H1 (cell line): Measurements from ENCODE around the gene FTSJ3. TPM values are rescaled to one million over a fixed set of nuclear protein-coding genes. Genes with fewer than 3 reads are reported as not detected.

Source experiments
- CTCF ChIA-PET: fragments of 300-600 bp; sonication (Branson Sonifier 250); formaldehyde crosslinking; loops from one replicate; lab custom pipeline; 2021; ENCODE audit not compliant: partially characterized antibody; lab: Charles Lee
- POLR2A ChIA-PET: fragments of 300-600 bp; sonication (Branson Sonifier 250); formaldehyde crosslinking; loops from one replicate; lab custom pipeline; 2021; ENCODE audit warnings: inconsistent platforms; ENCODE audit not compliant: partially characterized antibody; lab: Charles Lee
- DNase-seq, 2 experiments: peaks; one replicate each; pipeline versions ENCODE4 v3.0.0 to v3.0.0-alpha.2; 2010 to 2022; ENCODE audit warnings: low spot score in 2 of 2, low read depth in 1 of 2, mixed read lengths in 1 of 2
- FAIRE-seq: peaks from 2 replicates; lab custom pipeline; 2011; peaks lifted over from hg19 to GRCh38; lab: Jason Lieb, UNC
- H2AFZ ChIP-seq: 2 replicates; pipeline ENCODE4 v1.8.1; 2012; ENCODE audit warnings: low read length, inconsistent platforms
- H2AK5ac ChIP-seq: 2 replicates; pipeline ENCODE4 v1.6.1; 2013; ENCODE audit warnings: low read depth, low read length
- H2BK120ac ChIP-seq: replicated peaks from 2 replicates; pipeline ENCODE3; 2013; ENCODE audit warnings: low read depth, low read length, inconsistent platforms
- H2BK12ac ChIP-seq: 2 replicates; pipeline ENCODE4 v1.6.1; 2013; ENCODE audit warnings: low read depth, low read length
- H2BK15ac ChIP-seq: 2 replicates; pipeline ENCODE4 v1.6.1; 2013; ENCODE audit warnings: low read length
- H2BK20ac ChIP-seq: 2 replicates; pipeline ENCODE4 v1.6.1; 2013; ENCODE audit warnings: low read length
- H2BK5ac ChIP-seq: 2 replicates; pipeline ENCODE4 v1.6.1; 2013; ENCODE audit warnings: low read depth, low read length
- H3K14ac ChIP-seq: 2 replicates; pipeline ENCODE4 v1.6.1; 2013; ENCODE audit warnings: inconsistent platforms; ENCODE audit not compliant: insufficient read length
- H3K18ac ChIP-seq: 2 replicates; pipeline ENCODE4 v1.6.1; 2013; ENCODE audit warnings: low read length; ENCODE audit errors: extremely low read depth
- H3K23ac ChIP-seq: 2 replicates; pipeline ENCODE4 v1.6.1; 2013; ENCODE audit warnings: inconsistent platforms; ENCODE audit not compliant: insufficient read length
- H3K23me2 ChIP-seq: 2 replicates; pipeline ENCODE4 v1.6.1; 2013; ENCODE audit warnings: low read depth, low read length
- H3K27ac ChIP-seq: 2 replicates; pipeline ENCODE4 v1.6.1; 2011; ENCODE audit warnings: low read depth, low read length, inconsistent platforms
- H3K27me3 ChIP-seq, 4 experiments: replicated peaks in 1 of 4; 1 replicate in 1 of 4; 2 replicates in 3 of 4; pipeline versions ENCODE4 v1.6.1 to v1.8.1; 2011 to 2013; ENCODE audit warnings: low read length in 3 of 4, mild to moderate bottlenecking in 3 of 4, inconsistent platforms in 2 of 4, mixed read lengths in 2 of 4, moderate library complexity in 1 of 4; ENCODE audit not compliant: control insufficient read depth in 3 of 4, insufficient read depth in 3 of 4; ENCODE audit errors: extremely low read depth in 1 of 4
- H3K36me3 ChIP-seq, 4 experiments: 2 replicates each; pipeline versions ENCODE4 v1.6.1 to v1.8.1; 2011 to 2013; ENCODE audit warnings: mild to moderate bottlenecking in 4 of 4, low read length in 3 of 4, moderate library complexity in 2 of 4, control low read depth in 1 of 4, inconsistent platforms in 1 of 4; ENCODE audit not compliant: insufficient read depth in 4 of 4, control insufficient read depth in 2 of 4
- H3K4ac ChIP-seq: replicated peaks from 2 replicates; pipeline ENCODE3; 2013; ENCODE audit warnings: low read length, low read depth, mixed read lengths, inconsistent platforms; ENCODE audit not compliant: insufficient read length
- H3K4me1 ChIP-seq, 4 experiments: replicated peaks in 1 of 4; 1 replicate in 1 of 4; 2 replicates in 3 of 4; pipeline versions ENCODE4 v1.6.1 to v1.8.1; 2011 to 2013; ENCODE audit warnings: low read length in 3 of 4, inconsistent platforms in 2 of 4, mixed read lengths in 1 of 4; ENCODE audit not compliant: insufficient read depth in 4 of 4, control insufficient read depth in 3 of 4
- H3K4me2 ChIP-seq, 2 experiments: 2 replicates each; pipeline versions ENCODE4 v1.6.1 to v1.8.1; 2011 to 2013; ENCODE audit warnings: low read depth in 2 of 2, low read length in 2 of 2, control low read depth in 1 of 2, inconsistent platforms in 1 of 2, mild to moderate bottlenecking in 1 of 2; ENCODE audit not compliant: insufficient read depth in 1 of 2
- H3K4me3 ChIP-seq, 4 experiments: fragments of 200-600, 300-600 bp in 1 of 4; sonication (generic), shearing (Covaris generic), sonication (Bioruptor Twin) in 1 of 4; 2 replicates each; pipeline versions ENCODE4 v1.5.1 to v1.8.1; 2011 to 2016; ENCODE audit warnings: low read length in 4 of 4, low read depth in 3 of 4, control low read depth in 2 of 4, inconsistent platforms in 2 of 4, mild to moderate bottlenecking in 2 of 4, mixed read lengths in 1 of 4, moderate library complexity in 1 of 4; ENCODE audit not compliant: insufficient read depth in 2 of 4; ENCODE audit errors: extremely low read depth in 1 of 4
- H3K56ac ChIP-seq: replicated peaks from 2 replicates; pipeline ENCODE3; 2013; ENCODE audit warnings: low read depth, mild to moderate bottlenecking, mixed read lengths, low read length, inconsistent platforms; ENCODE audit not compliant: insufficient read length
- H3K79me1 ChIP-seq: 2 replicates; pipeline ENCODE4 v1.6.1; 2013; ENCODE audit warnings: low read depth, low read length, control low read depth
- H3K79me2 ChIP-seq, 2 experiments: 2 replicates each; pipeline versions ENCODE4 v1.6.1 to v1.8.1; 2012 to 2013; ENCODE audit warnings: low read length in 2 of 2, mild to moderate bottlenecking in 2 of 2, inconsistent platforms in 1 of 2; ENCODE audit not compliant: insufficient read depth in 2 of 2, control insufficient read depth in 1 of 2
- H3K9ac ChIP-seq, 4 experiments: replicated peaks in 1 of 4; 1 replicate in 1 of 4; 2 replicates in 3 of 4; pipeline versions ENCODE4 v1.6.1 to v1.8.1; 2011 to 2013; ENCODE audit warnings: low read depth in 3 of 4, low read length in 3 of 4, control low read depth in 2 of 4, mild to moderate bottlenecking in 2 of 4, moderate library complexity in 2 of 4, inconsistent platforms in 1 of 4; ENCODE audit errors: extremely low read depth in 1 of 4
- H3K9me3 ChIP-seq, 2 experiments: 2 replicates each; pipeline versions ENCODE4 v1.6.1 to v1.8.1; 2012 to 2013; ENCODE audit warnings: mild to moderate bottlenecking in 2 of 2, moderate library complexity in 2 of 2, control low read depth in 1 of 2, inconsistent platforms in 1 of 2, low read depth in 1 of 2, low read length in 1 of 2, mixed read lengths in 1 of 2; ENCODE audit not compliant: insufficient read depth in 2 of 2
- H4K20me1 ChIP-seq, 2 experiments: replicated peaks in 1 of 2; 2 replicates each; pipeline versions ENCODE3 to v1.8.1; 2011 to 2013; ENCODE audit warnings: inconsistent platforms in 2 of 2, low read length in 2 of 2, mild to moderate bottlenecking in 1 of 2; ENCODE audit not compliant: insufficient read depth in 2 of 2, control insufficient read depth in 1 of 2
- H4K5ac ChIP-seq: 2 replicates; pipeline ENCODE4 v1.6.1; 2013; ENCODE audit warnings: low read length, low read depth, mixed read lengths, inconsistent platforms; ENCODE audit not compliant: insufficient read length
- H4K8ac ChIP-seq: 2 replicates; pipeline ENCODE4 v1.8.0; 2013; ENCODE audit warnings: mild to moderate bottlenecking, moderate library complexity, low read length, inconsistent platforms; ENCODE audit not compliant: insufficient read depth; ENCODE audit errors: extremely low read depth
- H4K91ac ChIP-seq: replicated peaks from 2 replicates; pipeline ENCODE3; 2013; ENCODE audit warnings: low read length, mixed read lengths, inconsistent platforms; ENCODE audit not compliant: insufficient read length
- CHD2 ChIP-seq: IDR thresholded peaks from 2 replicates; pipeline ENCODE4 v1.6.1; 2012; ENCODE audit warnings: low read length, improper control_type of control experiment
- CREB1 ChIP-seq: IDR thresholded peaks from 2 replicates; pipeline ENCODE4 v1.6.1; 2012; ENCODE audit warnings: inconsistent platforms
- KDM4A ChIP-seq: IDR thresholded peaks from one replicate; pipeline ENCODE4 v1.7.1; 2012; ENCODE audit warnings: low read depth, mild to moderate bottlenecking, moderate library complexity, low read length, inconsistent platforms; ENCODE audit not compliant: severe bottlenecking
- SUZ12 ChIP-seq: fragments of 200-600 bp; sonication (generic); IDR thresholded peaks from 2 replicates; pipeline ENCODE4 v1.6.1; 2012; ENCODE audit warnings: mild to moderate bottlenecking, inconsistent platforms, low read length, moderate library complexity, mixed read lengths
- ZNF274 ChIP-seq: IDR thresholded peaks from 2 replicates; pipeline ENCODE4 v1.7.0; 2012; ENCODE audit warnings: low read length, borderline replicate concordance; ENCODE audit errors: extremely low read depth
- WGBS, 2 experiments: shearing (Covaris generic) in 1 of 2; methylation state at CpG; one replicate each; pipeline versions ENCODE4 v1.1.6 to v1.1.7; 2013 to 2015; ENCODE audit warnings: low lambda C conversion rate in 2 of 2, mixed read lengths in 2 of 2, inconsistent platforms in 1 of 2, low coverage in 1 of 2, missing lambda C conversion rate in 1 of 2; ENCODE audit not compliant: insufficient replicate concordance in 2 of 2, insufficient coverage in 1 of 2, insufficient read length in 1 of 2; ENCODE audit errors: extremely low coverage in 1 of 2, missing lambda C conversion rate in 1 of 2; 5-methylcytosine and 5-hydroxymethylcytosine counted together
- polyA plus RNA-seq, 7 experiments: library from polyadenylated mRNA; depleted of rRNA in 3 of 7; stranded (reverse) in 5 of 7; unstranded in 2 of 7; fragments of >200 nt in 5 of 7; fragments of 200-250 nt in 2 of 7; gene quantifications; 1 replicate in 5 of 7; 2 replicates in 1 of 7; 4 replicates in 1 of 7; pipeline versions ENCODE4 v1.2.1 to v1.2.3, GENCODE V29; 2011 to 2013; ENCODE audit warnings: missing spikeins in 2 of 7, mixed read lengths in 2 of 7
- total RNA-seq: library from RNA; stranded (reverse); fragmentation: NEBNext Ultra II Directional; extraction: Animal tissue kit (Norgen Biotek cat#: 25700); gene quantifications from 2 replicates; pipeline ENCODE4 v1.2.1, GENCODE V29; 2021
- TF ChIP-seq, protein P1 (sequence below): IDR thresholded peaks from 2 replicates; pipeline ENCODE4 v1.6.1; 2012; ENCODE audit warnings: inconsistent platforms

Gene FTSJ3
- total and polyA plus RNA-seq, 2 of the 8 experiments (the other 6 are each of a cell fraction or from before 2014, with no cell fraction given), result 42.7 to 77.2 TPM

DNA sequence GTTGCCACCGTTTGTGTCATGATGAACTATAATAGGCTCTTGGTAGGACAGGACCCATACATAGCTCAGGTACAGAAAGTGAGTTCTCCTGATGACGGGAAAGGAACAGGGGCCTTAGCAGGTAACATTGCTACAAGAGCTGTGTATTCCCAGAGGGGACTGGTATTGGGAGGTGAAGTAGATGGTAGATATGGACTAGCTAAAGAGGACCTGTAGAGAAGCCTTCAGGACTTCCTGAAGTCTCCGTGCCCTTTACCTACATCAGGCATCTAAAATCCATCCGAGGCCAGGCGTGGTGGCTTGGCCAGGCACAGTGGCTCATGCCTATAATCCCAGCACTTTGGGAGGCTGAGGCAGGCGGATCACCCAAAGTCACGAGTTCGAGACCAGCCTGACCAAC lies 27.7 kb upstream of the FTSJ3 start:
- ChIA-PET CTCF (interaction anchor here (0.7 to 8.9 kb wide), 6 partner anchors 9 to 27 kb away, joined by 3 to 77 read pairs (median 5); partner anchors contain the start of gene GH2), POLR2A (no interaction called here)
- H3K27me3 ChIP-seq, result peaks cover 0 to 2% (median under 1%) of the 10 kb centered on the region in 4 experiments; a peak in 2 of 7 replicates

More for the DNA sequence above, 27.7 kb upstream of the FTSJ3 start:
- Histone ChIP-seq H3K79me1 (no peaks in the 10 kb centered on the region), H4K8ac (no peak overlapping the region), H3K23ac (no peak overlapping the region), H2AK5ac (no peak overlapping the region), H2AFZ (no peak overlapping the region), H3K14ac (no peak overlapping the region), H4K5ac (no peak overlapping the region), H3K79me2 (no peaks in the 10 kb centered on the region), H3K18ac (no peak overlapping the region), H3K4me3 (no peak overlapping the region), H2BK12ac (no peak overlapping the region), H3K9me3 (no peaks in the 10 kb centered on the region), H2BK120ac (no peak overlapping the region), H2BK15ac (no peak overlapping the region), H2BK20ac (no peak overlapping the region), H4K91ac (no peak overlapping the region), H3K4me2 (no peak overlapping the region), H3K4me1 (no peaks in the 10 kb centered on the region), H3K56ac (no peak overlapping the region), H3K27ac (no peak overlapping the region), H3K9ac (no peak overlapping the region), H4K20me1 (no peaks in the 10 kb centered on the region), H3K36me3 (no peaks in the 10 kb centered on the region), H3K4ac (no peak overlapping the region), H3K23me2 (no peaks in the 10 kb centered on the region), H2BK5ac (no peak overlapping the region)
- TF ChIP-seq CREB1 (no peak), CHD2 (no peak), ZNF274 (no peak), SUZ12 (no peak), KDM4A (no peak)
- TF ChIP-seq, protein P1, sequence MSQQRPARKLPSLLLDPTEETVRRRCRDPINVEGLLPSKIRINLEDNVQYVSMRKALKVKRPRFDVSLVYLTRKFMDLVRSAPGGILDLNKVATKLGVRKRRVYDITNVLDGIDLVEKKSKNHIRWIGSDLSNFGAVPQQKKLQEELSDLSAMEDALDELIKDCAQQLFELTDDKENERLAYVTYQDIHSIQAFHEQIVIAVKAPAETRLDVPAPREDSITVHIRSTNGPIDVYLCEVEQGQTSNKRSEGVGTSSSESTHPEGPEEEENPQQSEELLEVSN, result no peak
- DNase-seq (no peak), FAIRE-seq (no peak)
- WGBS, 2 experiments, result 86% methylated on average over 8 of the region's 8 CpGs; no CpG with 5 or more reads in 1 of the 2 experiments
